Common myeloid progenitor, CD34-positive (primary cell): ENCODE measurements around the gene ZNF487.

Experiments
- CTCF ChIA-PET: fragments of 350-600 bp; sonication (Branson Sonifier 250); formaldehyde crosslinking; loops from one replicate; lab custom pipeline; 2021; ENCODE audit warnings: antibody characterized with exemption; lab: Charles Lee
- POLR2A ChIA-PET: fragments of 350-600 bp; sonication (Branson Sonifier 250); formaldehyde crosslinking; loops from one replicate; lab custom pipeline; 2021; ENCODE audit warnings: antibody characterized with exemption; lab: Charles Lee
- DNase-seq, 3 donors: peaks; one replicate each; pipeline versions ENCODE4 v3.0.0 to v3.0.0-alpha.2; 2013
- H3K27ac ChIP-seq, 2 experiments: 1 replicate in 1 of 2; 2 replicates in 1 of 2; pipeline ENCODE4 v1.7.0; 2013; ENCODE audit warnings: inconsistent platforms in 2 of 2, low read length in 2 of 2, mild to moderate bottlenecking in 2 of 2, low read depth in 1 of 2, moderate library complexity in 1 of 2; ENCODE audit not compliant: severe bottlenecking in 2 of 2, insufficient read depth in 1 of 2, poor library complexity in 1 of 2
- H3K27me3 ChIP-seq, 5 experiments: replicated peaks in 2 of 5; 1 replicate in 3 of 5; 2 replicates in 2 of 5; pipeline versions ENCODE4 v1.6.1 to v1.7.0; 2013; ENCODE audit warnings: low read length in 4 of 5, mild to moderate bottlenecking in 2 of 5, moderate library complexity in 2 of 5, inconsistent platforms in 1 of 5; ENCODE audit not compliant: insufficient read depth in 5 of 5, control insufficient read depth in 4 of 5
- H3K36me3 ChIP-seq, 4 experiments: 1 replicate in 2 of 4; 2 replicates in 2 of 4; pipeline versions ENCODE4 v1.6.1 to v1.7.0; 2013; ENCODE audit warnings: low read length in 3 of 4, control low read depth in 1 of 4, mild to moderate bottlenecking in 1 of 4; ENCODE audit not compliant: control insufficient read depth in 4 of 4, insufficient read depth in 4 of 4
- H3K4me1 ChIP-seq, 4 experiments: 1 replicate in 3 of 4; 2 replicates in 1 of 4; pipeline versions ENCODE4 v1.6.1 to v1.7.1; 2013; ENCODE audit warnings: low read length in 3 of 4, mild to moderate bottlenecking in 3 of 4, control low read depth in 1 of 4, inconsistent platforms in 1 of 4, moderate library complexity in 1 of 4; ENCODE audit not compliant: control insufficient read depth in 4 of 4, insufficient read depth in 4 of 4; ENCODE audit errors: control extremely low read depth in 1 of 4
- H3K4me3 ChIP-seq, 7 experiments: 1 replicate in 4 of 7; 2 replicates in 3 of 7; pipeline versions ENCODE4 v1.5.1 to v1.7.0; 2013; ENCODE audit warnings: mild to moderate bottlenecking in 7 of 7, low read length in 6 of 7, moderate library complexity in 6 of 7, inconsistent platforms in 2 of 7, low read depth in 2 of 7, control low read depth in 1 of 7; ENCODE audit not compliant: insufficient read depth in 4 of 7, control insufficient read depth in 1 of 7; ENCODE audit errors: extremely low read depth in 1 of 7
- H3K9me3 ChIP-seq, 5 experiments: 1 replicate in 4 of 5; 2 replicates in 1 of 5; pipeline versions ENCODE4 v1.6.1 to v1.7.1; 2013; ENCODE audit warnings: low read length in 4 of 5, mild to moderate bottlenecking in 2 of 5, inconsistent platforms in 1 of 5, low read depth in 1 of 5, moderate library complexity in 1 of 5; ENCODE audit not compliant: control insufficient read depth in 4 of 5, insufficient read depth in 2 of 5; ENCODE audit errors: control extremely low read depth in 1 of 5
- WGBS: methylation state at CpG from one replicate; pipeline ENCODE4 v1.1.5; 2013; ENCODE audit not compliant: insufficient coverage; 5-methylcytosine and 5-hydroxymethylcytosine counted together

ZNF487 gene

GRCh38 chr10:43403911-43404703 lies 32.8 kb upstream of the ZNF487 start:
- POLR2A ChIA-PET, result no interaction called here
- Histone ChIP-seq H3K9me3 (no peaks in the 10 kb centered on the region), H3K36me3 (peaks cover 2 to 39% (median 12%) of the 10 kb centered on the region in 4 experiments), H3K4me1 (peaks cover 12 to 76% (median 59%) of the 10 kb centered on the region in 4 experiments), H3K4me3 (peak overlapping the region in 2 of 7 experiments; percentile 42 to 85), H3K27me3 (no peaks in the 10 kb centered on the region), H3K27ac (peak overlapping the region in 1 of 2 experiments; percentile 34)
- DNase-seq, result peak in 1 of 3 donors; percentile 20
- WGBS, result 91% methylated on average over 6 of the region's 14 CpGs
- CTCF ChIA-PET, result interaction anchor here (1.6 to 1.7 kb wide), 3 partner anchors 10 to 15 kb away, joined by 3 to 6 read pairs (median 4); no protein-coding TSS in a partner anchor

- CTCF ChIA-PET, result interaction anchor here (1.5 kb wide), 1 partner anchor 13 kb away, joined by 6 read pairs; no protein-coding TSS in a partner anchor
- Histone ChIP-seq H3K36me3 (peaks cover 1 to 33% (median 7%) of the 10 kb centered on the region in 4 experiments), H3K27ac (peak overlapping the region in 1 of 2 experiments; percentile 34), H3K27me3 (no peaks in the 10 kb centered on the region), H3K4me3 (peak overlapping the region in 3 of 7 experiments; percentile 42 to 85 (median 42)), H3K4me1 (peaks cover 10 to 74% (median 56%) of the 10 kb centered on the region in 4 experiments), H3K9me3 (no peaks in the 10 kb centered on the region)
- no CpG with 5 or more reads among the region's 6 CpGs for WGBS
- POLR2A ChIA-PET, result no interaction called here
- DNase-seq, result peak in 2 of 3 donors; percentile 61 to 66
Measured at GRCh38 chr10:43404704-43405084, 32.2 kb upstream of the ZNF487 start.

GRCh38 chr10:43407148-43407575 lies 29.7 kb upstream of the ZNF487 start:
- no peaks in the 10 kb centered on the region for H3K9me3 ChIP-seq
- POLR2A ChIA-PET, result interaction anchor here (0.5 to 3.6 kb wide), 6 partner anchors 9 to 399 kb away, joined by 3 to 32 read pairs (median 4); partner anchors contain the start of gene ZNF487

GRCh38 chr10:43407576-43408330 lies 29.2 kb upstream of the ZNF487 start:
- peak overlapping the region; percentile 98 to 99 for H3K27ac ChIP-seq
- ChIA-PET POLR2A (interaction anchor here (0.6 to 3.6 kb wide), 6 partner anchors 10 to 75 kb away, joined by 3 to 32 read pairs (median 4); partner anchors contain the start of gene ZNF487), CTCF (interaction anchor here (0.6 to 3.6 kb wide), 11 partner anchors 9 to 51 kb away, joined by 3 to 10 read pairs (median 6); partner anchors contain the start of gene ZNF487)
- peak; percentile 89 to 94 (median 93) for DNase-seq
- H3K4me1 ChIP-seq, result peaks cover 7 to 60% (median 45%) of the 10 kb centered on the region in 4 experiments
- H3K4me3 ChIP-seq, result peak overlapping the region; percentile 76 to 92 (median 84)
- no peaks in the 10 kb centered on the region for H3K27me3 ChIP-seq
- H3K9me3 ChIP-seq, result no peaks in the 10 kb centered on the region
- peaks cover 0 to 10% (median 5%) of the 10 kb centered on the region in 4 experiments for H3K36me3 ChIP-seq
- 0% methylated on average over 40 of the region's 56 CpGs for WGBS

More at GRCh38 chr10:43407148-43407575, 29.7 kb upstream of the ZNF487 start:
- H3K4me3 ChIP-seq, result peak overlapping the region; percentile 76 to 92 (median 84)
- peak overlapping the region; percentile 98 to 99 for H3K27ac ChIP-seq
- peaks cover 0 to 16% (median 6%) of the 10 kb centered on the region in 4 experiments for H3K36me3 ChIP-seq
- CTCF ChIA-PET, result interaction anchor here (1.0 to 3.6 kb wide), 8 partner anchors 11 to 52 kb away, joined by 4 to 10 read pairs (median 6); partner anchors contain the start of gene ZNF487
- H3K4me1 ChIP-seq, result peaks cover 9 to 63% (median 48%) of the 10 kb centered on the region in 4 experiments
- peak in 2 of 3 donors; percentile 33 to 36 for DNase-seq
- WGBS, result 0% methylated on average over 38 of the region's 59 CpGs
- no peaks in the 10 kb centered on the region for H3K27me3 ChIP-seq

- POLR2A ChIA-PET, result interaction anchor here (0.9 to 3.6 kb wide), 3 partner anchors 10 to 13 kb away, joined by 3 to 32 read pairs (median 4); no protein-coding TSS in a partner anchor
- H3K4me3 ChIP-seq, result peak overlapping the region; percentile 76 to 92 (median 84)
- H3K4me1 ChIP-seq, result peaks cover 7 to 55% (median 42%) of the 10 kb centered on the region in 4 experiments
- peaks cover 0 to 5% (median 3%) of the 10 kb centered on the region in 4 experiments for H3K36me3 ChIP-seq
- H3K27ac ChIP-seq, result peak overlapping the region; percentile 98 to 99
- no peak for DNase-seq
- no peaks in the 10 kb centered on the region for H3K9me3 ChIP-seq
- 0% methylated on average over 15 of the region's 31 CpGs for WGBS
- no peaks in the 10 kb centered on the region for H3K27me3 ChIP-seq
- CTCF ChIA-PET, result interaction anchor here (0.7 to 3.6 kb wide), 7 partner anchors 8 to 51 kb away, joined by 4 to 10 read pairs (median 7); partner anchors contain the start of gene ZNF487
Measured at GRCh38 chr10:43408331-43408709, 28.6 kb upstream of the ZNF487 start.

GRCh38 chr10:43408710-43409384 lies 28.1 kb upstream of the ZNF487 start, which contains the start of gene HNRNPF:
Gene HNRNPF, minus strand, starts transcription at chr10:43409186. Its CDS starts 21,302 bp downstream, at chr10:43387884.
- no peaks in the 10 kb centered on the region for H3K9me3 ChIP-seq
- peaks cover 7 to 50% (median 39%) of the 10 kb centered on the region in 4 experiments for H3K4me1 ChIP-seq
- no peaks in the 10 kb centered on the region for H3K27me3 ChIP-seq
- peak within 1 kb of the TSS; percentile 98 to 99 for H3K27ac ChIP-seq
- ChIA-PET POLR2A (interaction anchor here (1.0 to 3.6 kb wide), 3 partner anchors 11 to 51 kb away, joined by 4 to 32 read pairs (median 4); partner anchors contain the start of gene ZNF487), CTCF (interaction anchor here (0.7 to 1.8 kb wide), 3 partner anchors 27 to 205 kb away, joined by 3 to 10 read pairs (median 6); partner anchors contain the start of gene ZNF487)
- no peaks in the 10 kb centered on the region for H3K36me3 ChIP-seq
- peak within 1 kb of the TSS; percentile 77 to 92 (median 85) for H3K4me3 ChIP-seq
- peak; percentile 94 to 97 (median 97) for DNase-seq
- WGBS, result under 1% methylated on average over 30 of the region's 68 CpGs
